ENCODE data around the gene TBPL1. TPM values are rescaled to one million over a fixed set of nuclear protein-coding genes. Genes with fewer than 3 reads are reported as not detected.
"Not testable (repeated sequence)": the region's sequence is repeated elsewhere in the genome, so short reads cannot be mapped to it uniquely, and the experiment has no call there.

The TBPL1 gene
- polyA plus RNA-seq, 1 donor = 53.9 TPM

GRCh38 chr6:133972388-133972787 is 19.4 kb downstream of the TBPL1 start:
- DNase-seq = no peak

DNA sequence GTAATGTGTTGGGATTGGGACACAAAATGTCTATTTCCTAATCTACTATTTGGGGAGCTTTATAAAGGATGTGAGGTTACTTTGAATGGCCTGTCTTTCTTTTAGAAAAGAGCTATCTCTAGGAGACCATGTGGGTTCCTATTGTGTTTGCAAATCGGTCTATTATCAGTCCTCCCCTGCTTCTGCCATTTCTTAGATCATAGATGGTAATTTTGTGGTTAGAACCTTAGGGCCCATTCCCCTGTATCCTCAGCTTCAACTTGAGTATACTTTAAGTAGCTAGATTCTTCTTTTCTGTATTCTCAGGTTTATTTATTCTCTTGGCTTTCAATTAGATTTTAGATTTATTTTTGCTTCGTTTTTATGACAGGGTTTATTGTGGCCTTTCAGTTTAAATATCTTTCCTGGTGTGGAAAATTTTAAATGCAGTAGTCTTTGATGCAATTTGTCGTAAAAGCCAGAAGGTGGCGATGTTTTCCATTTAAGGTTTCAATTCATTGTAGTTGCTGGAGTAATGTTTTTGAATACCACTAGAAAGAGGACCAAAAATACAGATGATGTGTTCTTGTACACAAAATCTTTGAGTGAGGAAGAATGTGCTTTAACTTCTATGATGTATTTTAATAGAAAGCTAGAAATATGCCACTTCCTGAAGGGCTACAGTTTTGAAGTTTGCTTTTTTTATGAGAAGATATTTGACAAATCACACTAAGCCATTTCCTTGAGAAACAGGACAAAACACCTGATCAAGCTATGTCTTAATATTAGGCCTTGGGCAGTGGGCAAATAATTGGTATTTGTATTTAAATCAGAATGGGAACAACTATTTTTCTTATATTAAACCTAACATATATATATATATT is 20.3 kb downstream of the TBPL1 start:
- DNase-seq = peak; percentile 59

DNA sequence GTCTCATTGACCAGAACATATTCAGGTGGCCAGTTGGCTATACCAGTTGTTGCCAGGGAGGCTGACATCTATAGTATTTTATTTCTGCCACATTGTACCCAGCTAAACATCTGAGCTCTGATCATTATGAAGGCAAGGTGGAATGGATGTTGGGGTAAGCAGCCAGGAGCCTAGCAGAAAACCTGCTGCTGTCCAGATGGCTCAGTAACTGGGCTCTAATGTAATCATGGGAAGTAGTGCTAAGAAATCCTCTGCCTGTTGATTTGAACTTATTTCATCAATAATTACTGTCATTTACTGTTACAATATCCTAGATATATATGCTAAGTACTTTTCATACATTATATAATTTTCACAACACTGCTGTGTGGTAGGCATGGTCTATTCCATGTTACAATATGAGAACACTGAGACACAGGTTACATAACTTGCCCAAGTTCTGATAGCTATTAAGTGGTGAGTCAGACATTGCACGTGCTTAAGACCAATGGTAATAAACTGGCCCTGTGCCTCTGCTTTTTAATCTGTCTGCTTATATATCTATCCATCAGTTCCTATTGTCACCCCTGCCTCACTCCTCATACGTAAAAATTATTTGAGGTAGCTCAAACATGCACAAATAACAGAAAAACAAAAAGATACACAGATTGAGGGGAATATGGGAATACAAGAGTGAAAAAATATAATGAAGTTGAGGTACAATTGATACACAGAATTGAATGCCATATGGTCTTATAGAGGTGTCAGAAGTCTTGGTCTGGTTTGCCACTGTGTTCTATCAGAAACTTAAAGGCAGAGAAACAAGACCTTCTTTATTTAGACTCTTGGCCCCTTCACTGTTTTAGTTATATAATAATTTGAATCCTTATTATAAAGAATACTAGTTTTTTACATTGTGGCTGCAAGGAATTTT is 25.2 kb downstream of the TBPL1 start:
- no peak for DNase-seq

GRCh38 chr6:133978896-133979240 is 25.8 kb downstream of the TBPL1 start:
- DNase-seq = no peak

GRCh38 chr6:133979269-133979963 is 26.4 kb downstream of the TBPL1 start:
- DNase-seq = not testable (repeated sequence)

DNA sequence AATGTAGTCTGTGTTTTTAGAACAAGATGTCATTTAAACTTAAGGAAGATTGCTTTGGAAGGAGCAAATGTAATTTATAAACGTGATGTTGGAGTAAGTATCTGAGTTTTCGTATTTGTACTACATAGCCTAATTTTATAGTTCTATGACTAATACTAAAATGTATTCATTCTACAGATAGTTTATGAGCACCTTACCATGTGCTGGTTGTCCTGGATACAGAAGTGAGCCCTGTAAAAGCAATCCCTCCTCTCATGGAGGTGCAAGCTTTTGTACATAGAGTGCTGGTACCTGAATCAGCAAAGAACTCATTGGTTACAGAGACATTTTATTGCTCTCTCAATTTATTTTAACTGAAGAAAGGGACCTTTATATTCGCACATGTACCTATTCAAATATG is 27.1 kb downstream of the TBPL1 start:
- no peak for DNase-seq

GRCh38 chr6:133983099-133983939 is 30.3 kb downstream of the TBPL1 start:
- DNase-seq = no peak

GRCh38 chr6:133985970-133986369 is 32.9 kb downstream of the TBPL1 start:
- DNase-seq = no peak

DNA sequence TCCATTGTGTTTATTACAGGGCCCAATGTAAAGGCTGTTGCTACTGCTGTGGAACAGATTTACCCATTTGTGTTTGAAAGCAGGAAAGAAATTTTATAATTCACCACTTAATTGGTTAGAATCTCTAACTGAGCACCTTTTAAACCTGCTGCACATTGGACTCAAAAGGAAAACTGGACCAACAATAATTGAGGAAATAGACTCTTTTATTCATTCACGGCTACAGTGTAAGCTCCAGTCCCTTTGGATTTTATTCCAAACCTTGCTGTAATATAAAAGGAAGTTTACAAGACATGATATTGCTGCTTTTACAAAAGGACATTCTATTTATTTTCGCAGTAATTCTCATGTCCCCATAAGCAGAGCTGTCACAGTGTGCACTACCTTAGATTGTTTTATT is 33.9 kb downstream of the TBPL1 start:
- DNase-seq = no peak

- no peak for DNase-seq
Measured at GRCh38 chr6:133989525-133989924, 36.5 kb downstream of the TBPL1 start.

GRCh38 chr6:133990321-133990720 is 37.3 kb downstream of the TBPL1 start:
- no peak for DNase-seq

- DNase-seq = peak; percentile 4
Measured at GRCh38 chr6:133991096-133991593, 38.1 kb downstream of the TBPL1 start.

GRCh38 chr6:133992992-133993680 is 40.1 kb downstream of the TBPL1 start:
- no peak for DNase-seq

DNA sequence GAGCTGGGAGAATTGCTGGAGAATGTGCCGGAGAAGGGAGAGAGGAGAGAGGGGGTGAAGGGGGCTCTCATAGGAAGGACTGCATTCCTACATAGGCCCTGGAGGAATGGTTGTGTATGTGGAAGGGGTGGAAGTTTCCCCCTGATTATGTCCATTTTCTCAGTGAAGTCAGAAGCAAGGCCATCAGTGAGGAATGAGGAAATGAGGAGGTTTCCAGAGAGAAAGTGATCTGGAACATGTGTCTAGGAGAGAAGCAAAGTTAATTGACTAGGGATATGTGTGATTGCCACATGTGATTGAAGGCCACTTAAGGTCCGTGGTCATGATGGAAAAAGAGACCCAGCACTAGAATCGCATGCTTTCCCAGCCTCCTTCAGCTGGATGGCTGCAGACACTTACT is 42.3 kb downstream of the TBPL1 start:
- DNase-seq = no peak

GRCh38 chr6:133995758-133996157 is 42.7 kb downstream of the TBPL1 start:
- DNase-seq = no peak

GRCh38 chr6:133997267-133997666 is 44.2 kb downstream of the TBPL1 start:
- no peak for DNase-seq

- DNase-seq = no peak
Measured at GRCh38 chr6:133999305-133999704, 46.3 kb downstream of the TBPL1 start.

DNA sequence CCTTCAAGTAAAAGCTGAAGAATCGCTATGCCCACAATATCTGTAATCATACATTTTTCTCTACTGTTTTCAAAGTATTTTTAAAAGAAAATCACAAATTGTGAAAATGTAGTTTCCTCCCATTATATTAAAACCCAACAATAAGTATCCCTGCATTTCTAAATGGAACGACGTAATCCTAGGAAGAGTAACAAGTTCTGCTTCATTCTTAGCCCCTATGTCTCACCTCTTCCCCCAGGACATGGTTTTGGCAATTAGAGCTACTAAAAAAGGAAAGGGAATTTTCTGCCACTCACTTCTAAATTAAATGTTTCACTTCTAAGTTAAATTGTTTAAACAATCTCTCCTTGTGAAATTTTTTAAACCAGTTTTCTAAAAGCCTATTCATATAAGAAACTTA is 47.4 kb downstream of the TBPL1 start:
- no peak for DNase-seq

GRCh38 chr6:134002821-134003220 is 49.8 kb downstream of the TBPL1 start:
- DNase-seq = no peak

GRCh38 chr6:134003542-134003951 is 50.5 kb downstream of the TBPL1 start:
- DNase-seq = no peak

- DNase-seq = no peak
Measured at GRCh38 chr6:134004714-134005113, 51.7 kb downstream of the TBPL1 start.
